GM23338 (cell line): ENCODE data around the gene UVRAG. TPM values are rescaled to one million over a fixed set of nuclear protein-coding genes. Genes with fewer than 3 reads are reported as not detected.
"Not testable (repeated sequence)": the region's sequence is repeated elsewhere in the genome, so short reads cannot be mapped to it uniquely, and the experiment has no call there.

ENCODE experiments used
- ATAC-seq: fragments of 200-7000 bp; cut with Tn5 transposase; 3 replicates; pipeline ENCODE4 v1.9.1; 2020
- DNase-seq: peaks from one replicate; pipeline ENCODE4 v3.0.0-alpha.2; 2015; ENCODE audit warnings: low spot score
- H2AFZ ChIP-seq: fragments of 200-600 bp; sonication (generic); 2 replicates; pipeline ENCODE4 v1.8.0; 2016; ENCODE audit warnings: antibody characterized with exemption, mild to moderate bottlenecking, moderate library complexity
- H3F3A ChIP-seq: fragments of 200-600 bp; sonication (generic); replicated peaks from 2 replicates; pipeline ENCODE4 v1.8.0; 2017; ENCODE audit warnings: antibody characterized with exemption, mixed run types, low read depth
- H3K27ac ChIP-seq: fragments of 200-600 bp; sonication (generic); 2 replicates; pipeline ENCODE4 v1.6.1; 2016; ENCODE audit warnings: low read depth
- H3K27me3 ChIP-seq: fragments of 200-600 bp; sonication (generic); 2 replicates; pipeline ENCODE4 v1.8.0; 2016; ENCODE audit warnings: mild to moderate bottlenecking, mixed run types, moderate library complexity; ENCODE audit not compliant: insufficient read depth
- H3K36me3 ChIP-seq: fragments of 200-600 bp; sonication (generic); 2 replicates; pipeline ENCODE4 v1.8.0; 2016; ENCODE audit warnings: mild to moderate bottlenecking; ENCODE audit not compliant: insufficient read depth
- H3K4me1 ChIP-seq: fragments of 200-600 bp; sonication (generic); 2 replicates; pipeline ENCODE4 v1.8.0; 2016; ENCODE audit warnings: mild to moderate bottlenecking, moderate library complexity; ENCODE audit not compliant: insufficient read depth
- H3K4me2 ChIP-seq: fragments of 200-600 bp; sonication (generic); 2 replicates; pipeline ENCODE4 v1.7.1; 2017; ENCODE audit warnings: mixed run types
- H3K4me3 ChIP-seq: fragments of 200-600 bp; sonication (generic); 2 replicates; pipeline ENCODE4 v1.6.1; 2016; ENCODE audit warnings: mixed run types
- H3K79me2 ChIP-seq: fragments of 200-600 bp; sonication (generic); replicated peaks from 2 replicates; pipeline ENCODE4 v1.8.0; 2017; ENCODE audit warnings: mild to moderate bottlenecking; ENCODE audit not compliant: insufficient read depth
- H3K9me2 ChIP-seq: fragments of 200-600 bp; sonication (generic); 2 replicates; pipeline ENCODE4 v1.8.0; 2017; ENCODE audit not compliant: insufficient read depth
- H4K20me1 ChIP-seq: fragments of 200-600 bp; sonication (generic); replicated peaks from 2 replicates; pipeline ENCODE4 v1.8.0; 2017; ENCODE audit warnings: mild to moderate bottlenecking; ENCODE audit not compliant: insufficient read depth
- H3K27ac Mint-ChIP-seq: 2 replicates; pipeline ENCODE4 v1.8.0; 2020; ENCODE audit warnings: inconsistent platforms, mild to moderate bottlenecking, moderate library complexity, mixed read lengths
- H3K27me3 Mint-ChIP-seq: 3 replicates; pipeline ENCODE4 v1.8.0; 2022; ENCODE audit warnings: low read depth, mild to moderate bottlenecking, moderate library complexity, mixed read lengths, inconsistent platforms; ENCODE audit not compliant: insufficient read depth, poor library complexity
- H3K36me3 Mint-ChIP-seq: 3 replicates; pipeline ENCODE4 v1.8.0; 2021; ENCODE audit warnings: low read depth, mild to moderate bottlenecking, inconsistent platforms, moderate library complexity, mixed read lengths
- H3K4me1 Mint-ChIP-seq: 3 replicates; pipeline ENCODE4 v1.8.0; 2020; ENCODE audit warnings: mild to moderate bottlenecking, inconsistent platforms, mixed read lengths
- H3K4me3 Mint-ChIP-seq: 3 replicates; pipeline ENCODE4 v1.8.0; 2021; ENCODE audit warnings: moderate library complexity, mild to moderate bottlenecking, inconsistent platforms, mixed read lengths
- H3K9me3 Mint-ChIP-seq: 3 replicates; pipeline ENCODE4 v1.8.0; 2020; ENCODE audit warnings: moderate library complexity, mild to moderate bottlenecking, inconsistent platforms, mixed read lengths
- CREB1 ChIP-seq: fragments of 250-450 bp; sonication (Bioruptor Pico); IDR thresholded peaks from 2 replicates; pipeline ENCODE4 v1.5.0; 2020; ENCODE audit warnings: low read depth, mild to moderate bottlenecking, moderate library complexity
- STAT1 ChIP-seq: IDR thresholded peaks from one replicate; pipeline ENCODE4 v1.6.1; 2016; ENCODE audit warnings: antibody characterized with exemption; ENCODE audit not compliant: unreplicated experiment
- ZNF114 ChIP-seq: fragments of 250-450 bp; sonication (Bioruptor Pico); IDR thresholded peaks from 2 replicates; pipeline ENCODE4 v1.5.0; 2020; ENCODE audit warnings: mild to moderate bottlenecking, moderate library complexity
- polyA plus RNA-seq: library from polyadenylated mRNA; unstranded; fragments of >200 nt; fragmentation: Nextera tagmentation; extraction: Ambion mirVana; gene quantifications from 2 replicates; pipeline ENCODE4 v1.2.1, GENCODE V29; 2016
- total RNA-seq: library from RNA; depleted of rRNA; stranded (reverse); fragments of >200 nt; shearing (Covaris generic); gene quantifications from 2 replicates; pipeline ENCODE4 v1.2.3, GENCODE V29; 2014
- TF ChIP-seq, protein P1 (sequence below): IDR thresholded peaks from one replicate; pipeline ENCODE4 v1.6.1; 2018; ENCODE audit warnings: antibody characterized with exemption; ENCODE audit not compliant: unreplicated experiment
- TF ChIP-seq, protein P2 (sequence below): fragments of 250-450 bp; sonication (Bioruptor Pico); IDR thresholded peaks from 2 replicates; pipeline ENCODE4 v1.5.0; 2020; ENCODE audit warnings: mild to moderate bottlenecking, moderate library complexity
- TF ChIP-seq, protein P3 (sequence below), 2 experiments: fragments of 200-600 bp in 1 of 2; sonication (generic) in 1 of 2; conservative IDR thresholded peaks; 2 replicates each; pipeline versions ENCODE4 v1.5.1 to v1.6.1; 2016 to 2017; ENCODE audit warnings: antibody characterized with exemption in 2 of 2, low read depth in 2 of 2, mild to moderate bottlenecking in 2 of 2, moderate library complexity in 1 of 2

UVRAG gene
- total and polyA plus RNA-seq, 2 experiments from 2014 or later, result 15.3 to 17.4 TPM

DNA sequence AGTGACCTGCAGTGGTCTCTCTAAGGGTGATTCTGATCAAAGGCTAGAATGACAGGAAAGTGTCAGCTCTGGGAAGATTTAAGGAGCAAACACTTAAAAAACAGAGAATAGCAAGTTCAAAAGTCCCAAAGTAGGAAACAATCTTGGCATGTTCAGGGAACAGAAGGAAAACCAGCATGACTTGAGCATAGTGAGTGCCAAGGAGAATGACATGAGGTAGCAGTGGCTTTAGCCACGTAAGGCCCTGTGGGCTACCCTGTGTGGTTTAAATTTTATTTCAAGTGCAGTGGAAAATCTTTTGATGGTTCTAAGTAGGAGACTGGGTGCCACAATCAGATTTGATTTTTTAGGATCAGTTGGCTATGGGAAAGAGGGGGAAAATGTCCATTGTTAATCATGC is 241.9 kb downstream of the UVRAG start:
- Histone ChIP-seq H2AFZ (no peak overlapping the region), H3K79me2 (no peaks in the 10 kb centered on the region), H3K4me1 (peaks cover 12% of the 10 kb centered on the region; the same call in 1 of the 2 replicates), H3K9me2 (no peaks in the 10 kb centered on the region; the same call in 1 of the 2 replicates), H3K27ac (no peak overlapping the region), H3K27me3 (no peaks in the 10 kb centered on the region), H3K4me2 (no peak overlapping the region), H3K4me3 (no peak overlapping the region), H3F3A (no peaks in the 10 kb centered on the region), H4K20me1 (no peaks in the 10 kb centered on the region), H3K36me3 (no peaks in the 10 kb centered on the region)
- no peak for ATAC-seq
- peaks cover 10% of the 10 kb centered on the region; the same call in 2 of the 3 replicates for H3K9me3 Mint-ChIP-seq
- H3K4me3 Mint-ChIP-seq, result no peak overlapping the region
- H3K27ac Mint-ChIP-seq, result no peak overlapping the region
- no peak for DNase-seq
- H3K4me1 Mint-ChIP-seq, result peaks cover 21% of the 10 kb centered on the region
- peaks cover 31% of the 10 kb centered on the region for H3K36me3 Mint-ChIP-seq
- no peaks in the 10 kb centered on the region for H3K27me3 Mint-ChIP-seq
- TF ChIP-seq, protein P1, sequence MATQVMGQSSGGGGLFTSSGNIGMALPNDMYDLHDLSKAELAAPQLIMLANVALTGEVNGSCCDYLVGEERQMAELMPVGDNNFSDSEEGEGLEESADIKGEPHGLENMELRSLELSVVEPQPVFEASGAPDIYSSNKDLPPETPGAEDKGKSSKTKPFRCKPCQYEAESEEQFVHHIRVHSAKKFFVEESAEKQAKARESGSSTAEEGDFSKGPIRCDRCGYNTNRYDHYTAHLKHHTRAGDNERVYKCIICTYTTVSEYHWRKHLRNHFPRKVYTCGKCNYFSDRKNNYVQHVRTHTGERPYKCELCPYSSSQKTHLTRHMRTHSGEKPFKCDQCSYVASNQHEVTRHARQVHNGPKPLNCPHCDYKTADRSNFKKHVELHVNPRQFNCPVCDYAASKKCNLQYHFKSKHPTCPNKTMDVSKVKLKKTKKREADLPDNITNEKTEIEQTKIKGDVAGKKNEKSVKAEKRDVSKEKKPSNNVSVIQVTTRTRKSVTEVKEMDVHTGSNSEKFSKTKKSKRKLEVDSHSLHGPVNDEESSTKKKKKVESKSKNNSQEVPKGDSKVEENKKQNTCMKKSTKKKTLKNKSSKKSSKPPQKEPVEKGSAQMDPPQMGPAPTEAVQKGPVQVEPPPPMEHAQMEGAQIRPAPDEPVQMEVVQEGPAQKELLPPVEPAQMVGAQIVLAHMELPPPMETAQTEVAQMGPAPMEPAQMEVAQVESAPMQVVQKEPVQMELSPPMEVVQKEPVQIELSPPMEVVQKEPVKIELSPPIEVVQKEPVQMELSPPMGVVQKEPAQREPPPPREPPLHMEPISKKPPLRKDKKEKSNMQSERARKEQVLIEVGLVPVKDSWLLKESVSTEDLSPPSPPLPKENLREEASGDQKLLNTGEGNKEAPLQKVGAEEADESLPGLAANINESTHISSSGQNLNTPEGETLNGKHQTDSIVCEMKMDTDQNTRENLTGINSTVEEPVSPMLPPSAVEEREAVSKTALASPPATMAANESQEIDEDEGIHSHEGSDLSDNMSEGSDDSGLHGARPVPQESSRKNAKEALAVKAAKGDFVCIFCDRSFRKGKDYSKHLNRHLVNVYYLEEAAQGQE, result no peak
- TF ChIP-seq, protein P2, sequence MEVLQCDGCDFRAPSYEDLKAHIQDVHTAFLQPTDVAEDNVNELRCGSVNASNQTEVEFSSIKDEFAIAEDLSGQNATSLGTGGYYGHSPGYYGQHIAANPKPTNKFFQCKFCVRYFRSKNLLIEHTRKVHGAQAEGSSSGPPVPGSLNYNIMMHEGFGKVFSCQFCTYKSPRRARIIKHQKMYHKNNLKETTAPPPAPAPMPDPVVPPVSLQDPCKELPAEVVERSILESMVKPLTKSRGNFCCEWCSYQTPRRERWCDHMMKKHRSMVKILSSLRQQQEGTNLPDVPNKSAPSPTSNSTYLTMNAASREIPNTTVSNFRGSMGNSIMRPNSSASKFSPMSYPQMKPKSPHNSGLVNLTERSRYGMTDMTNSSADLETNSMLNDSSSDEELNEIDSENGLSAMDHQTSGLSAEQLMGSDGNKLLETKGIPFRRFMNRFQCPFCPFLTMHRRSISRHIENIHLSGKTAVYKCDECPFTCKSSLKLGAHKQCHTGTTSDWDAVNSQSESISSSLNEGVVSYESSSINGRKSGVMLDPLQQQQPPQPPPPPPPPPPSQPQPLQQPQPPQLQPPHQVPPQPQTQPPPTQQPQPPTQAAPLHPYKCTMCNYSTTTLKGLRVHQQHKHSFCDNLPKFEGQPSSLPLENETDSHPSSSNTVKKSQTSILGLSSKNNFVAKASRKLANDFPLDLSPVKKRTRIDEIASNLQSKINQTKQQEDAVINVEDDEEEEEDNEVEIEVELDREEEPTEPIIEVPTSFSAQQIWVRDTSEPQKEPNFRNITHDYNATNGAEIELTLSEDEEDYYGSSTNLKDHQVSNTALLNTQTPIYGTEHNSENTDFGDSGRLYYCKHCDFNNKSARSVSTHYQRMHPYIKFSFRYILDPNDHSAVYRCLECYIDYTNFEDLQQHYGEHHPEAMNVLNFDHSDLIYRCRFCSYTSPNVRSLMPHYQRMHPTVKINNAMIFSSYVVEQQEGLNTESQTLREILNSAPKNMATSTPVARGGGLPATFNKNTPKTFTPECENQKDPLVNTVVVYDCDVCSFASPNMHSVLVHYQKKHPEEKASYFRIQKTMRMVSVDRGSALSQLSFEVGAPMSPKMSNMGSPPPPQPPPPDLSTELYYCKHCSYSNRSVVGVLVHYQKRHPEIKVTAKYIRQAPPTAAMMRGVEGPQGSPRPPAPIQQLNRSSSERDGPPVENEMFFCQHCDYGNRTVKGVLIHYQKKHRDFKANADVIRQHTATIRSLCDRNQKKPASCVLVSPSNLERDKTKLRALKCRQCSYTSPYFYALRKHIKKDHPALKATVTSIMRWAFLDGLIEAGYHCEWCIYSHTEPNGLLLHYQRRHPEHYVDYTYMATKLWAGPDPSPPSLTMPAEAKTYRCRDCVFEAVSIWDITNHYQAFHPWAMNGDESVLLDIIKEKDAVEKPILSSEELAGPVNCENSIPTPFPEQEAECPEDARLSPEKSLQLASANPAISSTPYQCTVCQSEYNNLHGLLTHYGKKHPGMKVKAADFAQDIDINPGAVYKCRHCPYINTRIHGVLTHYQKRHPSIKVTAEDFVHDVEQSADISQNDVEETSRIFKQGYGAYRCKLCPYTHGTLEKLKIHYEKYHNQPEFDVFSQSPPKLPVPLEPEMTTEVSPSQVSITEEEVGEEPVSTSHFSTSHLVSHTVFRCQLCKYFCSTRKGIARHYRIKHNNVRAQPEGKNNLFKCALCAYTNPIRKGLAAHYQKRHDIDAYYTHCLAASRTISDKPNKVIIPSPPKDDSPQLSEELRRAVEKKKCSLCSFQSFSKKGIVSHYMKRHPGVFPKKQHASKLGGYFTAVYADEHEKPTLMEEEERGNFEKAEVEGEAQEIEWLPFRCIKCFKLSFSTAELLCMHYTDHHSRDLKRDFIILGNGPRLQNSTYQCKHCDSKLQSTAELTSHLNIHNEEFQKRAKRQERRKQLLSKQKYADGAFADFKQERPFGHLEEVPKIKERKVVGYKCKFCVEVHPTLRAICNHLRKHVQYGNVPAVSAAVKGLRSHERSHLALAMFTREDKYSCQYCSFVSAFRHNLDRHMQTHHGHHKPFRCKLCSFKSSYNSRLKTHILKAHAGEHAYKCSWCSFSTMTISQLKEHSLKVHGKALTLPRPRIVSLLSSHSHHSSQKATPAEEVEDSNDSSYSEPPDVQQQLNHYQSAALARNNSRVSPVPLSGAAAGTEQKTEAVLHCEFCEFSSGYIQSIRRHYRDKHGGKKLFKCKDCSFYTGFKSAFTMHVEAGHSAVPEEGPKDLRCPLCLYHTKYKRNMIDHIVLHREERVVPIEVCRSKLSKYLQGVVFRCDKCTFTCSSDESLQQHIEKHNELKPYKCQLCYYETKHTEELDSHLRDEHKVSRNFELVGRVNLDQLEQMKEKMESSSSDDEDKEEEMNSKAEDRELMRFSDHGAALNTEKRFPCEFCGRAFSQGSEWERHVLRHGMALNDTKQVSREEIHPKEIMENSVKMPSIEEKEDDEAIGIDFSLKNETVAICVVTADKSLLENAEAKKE (CRISPR knock-in tag), result no peak
- TF ChIP-seq ZNF114 (CRISPR knock-in tag) (no peak), STAT1 (no peak), CREB1 (CRISPR knock-in tag) (no peak)
- TF ChIP-seq, protein P3, sequence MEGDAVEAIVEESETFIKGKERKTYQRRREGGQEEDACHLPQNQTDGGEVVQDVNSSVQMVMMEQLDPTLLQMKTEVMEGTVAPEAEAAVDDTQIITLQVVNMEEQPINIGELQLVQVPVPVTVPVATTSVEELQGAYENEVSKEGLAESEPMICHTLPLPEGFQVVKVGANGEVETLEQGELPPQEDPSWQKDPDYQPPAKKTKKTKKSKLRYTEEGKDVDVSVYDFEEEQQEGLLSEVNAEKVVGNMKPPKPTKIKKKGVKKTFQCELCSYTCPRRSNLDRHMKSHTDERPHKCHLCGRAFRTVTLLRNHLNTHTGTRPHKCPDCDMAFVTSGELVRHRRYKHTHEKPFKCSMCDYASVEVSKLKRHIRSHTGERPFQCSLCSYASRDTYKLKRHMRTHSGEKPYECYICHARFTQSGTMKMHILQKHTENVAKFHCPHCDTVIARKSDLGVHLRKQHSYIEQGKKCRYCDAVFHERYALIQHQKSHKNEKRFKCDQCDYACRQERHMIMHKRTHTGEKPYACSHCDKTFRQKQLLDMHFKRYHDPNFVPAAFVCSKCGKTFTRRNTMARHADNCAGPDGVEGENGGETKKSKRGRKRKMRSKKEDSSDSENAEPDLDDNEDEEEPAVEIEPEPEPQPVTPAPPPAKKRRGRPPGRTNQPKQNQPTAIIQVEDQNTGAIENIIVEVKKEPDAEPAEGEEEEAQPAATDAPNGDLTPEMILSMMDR (conservative IDR thresholded peaks at IDR 0.05; ENCODE audit: low read depth in 2 of 2), result no peak

DNA sequence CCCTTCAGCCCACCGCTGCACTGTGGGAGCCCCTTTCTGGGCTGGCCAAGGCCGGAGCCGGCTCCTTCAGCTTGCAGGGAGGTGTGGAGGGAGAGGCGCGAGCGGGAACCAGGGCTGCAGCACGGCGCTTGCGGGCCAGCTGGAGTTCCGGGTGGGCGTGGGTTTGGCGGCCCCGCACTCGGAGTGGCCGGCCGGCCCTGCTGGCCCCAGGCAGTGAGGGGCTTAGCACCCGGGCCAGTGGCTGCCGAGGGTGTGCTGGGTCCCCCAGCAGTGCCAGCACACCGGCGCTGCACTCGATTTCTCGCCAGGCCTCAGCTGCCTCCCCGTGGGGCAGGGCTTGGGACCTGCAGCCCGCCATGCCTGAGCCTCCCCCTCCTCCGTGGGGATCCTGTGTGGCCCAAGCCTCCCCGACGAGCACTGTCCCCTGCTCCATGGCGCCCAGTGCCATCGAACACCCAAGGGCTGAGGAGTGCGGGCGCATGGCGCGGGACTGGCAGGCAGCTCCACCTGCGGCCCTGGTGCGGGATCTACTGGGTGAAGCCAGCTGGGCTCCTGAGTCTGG is 245.5 kb downstream of the UVRAG start:
- not testable (repeated sequence) for H3K9me2 ChIP-seq, H4K20me1 ChIP-seq, H3K27ac ChIP-seq, ATAC-seq, H3K4me2 ChIP-seq, H3K79me2 ChIP-seq, H3K27me3 ChIP-seq, H3K4me3 ChIP-seq, H2AFZ ChIP-seq, H3K4me3 Mint-ChIP-seq, H3K27me3 Mint-ChIP-seq, H3K36me3 ChIP-seq, H3K27ac Mint-ChIP-seq, DNase-seq, H3F3A ChIP-seq, H3K9me3 Mint-ChIP-seq
- H3K4me1 Mint-ChIP-seq, result peaks cover 44% of the 10 kb centered on the region
- peaks cover 44% of the 10 kb centered on the region for H3K4me1 ChIP-seq
- peaks cover 21% of the 10 kb centered on the region for H3K36me3 Mint-ChIP-seq
